GM13976 (cell line): Measurements from ENCODE around the gene KRTAP19-6.

Experiments used
- DNase-seq: peaks from one replicate; pipeline ENCODE4 v3.0.0; 2012; ENCODE audit warnings: low spot score
- CTCF ChIP-seq: IDR thresholded peaks from 2 replicates; pipeline ENCODE4 v1.5.1; 2012; ENCODE audit warnings: borderline replicate concordance, mild to moderate bottlenecking; ENCODE audit not compliant: insufficient read depth; ENCODE audit errors: extremely low read depth, missing control alignments, control extremely low read depth
- in situ Hi-C: fragments of 300-500 bp; cut with MboI; formaldehyde crosslinking; loops from one replicate; pipeline ENCODE4 v1.12.0; 2022; ENCODE audit warnings: low sequenced_read_pairs, mixed read lengths, inconsistent platforms; ENCODE audit not compliant: unreplicated experiment

The KRTAP19-6 gene

GRCh38 chr21:30563630-30564029 lies 22.0 kb upstream of the KRTAP19-6 start:
- no peak for DNase-seq
- no peak for TF ChIP-seq CTCF
- in situ Hi-C loops = no loop called here

GRCh38 chr21:30563072-30563471 lies 21.4 kb upstream of the KRTAP19-6 start:
- in situ Hi-C loops = no loop called here
- no peak for TF ChIP-seq CTCF
- no peak for DNase-seq

- in situ Hi-C loops = no loop called here
Observed at GRCh38 chr21:30561957-30562356, 20.3 kb upstream of the KRTAP19-6 start.

GRCh38 chr21:30561264-30561895 lies 19.7 kb upstream of the KRTAP19-6 start, which contains the start of gene KRTAP19-7:
KRTAP19-7 (minus strand) TSS chr21:30561314; CDS start chr21:30561289, 25 bp downstream.
- no peak for TF ChIP-seq CTCF
- DNase-seq = no peak
- in situ Hi-C loops = no loop called here

More at GRCh38 chr21:30561957-30562356, 20.3 kb upstream of the KRTAP19-6 start:
- no peak for TF ChIP-seq CTCF
- DNase-seq = no peak

- DNase-seq = no peak
- in situ Hi-C loops = no loop called here
- no peak for TF ChIP-seq CTCF
Observed at GRCh38 chr21:30555095-30555494, 13.4 kb upstream of the KRTAP19-6 start.

GRCh38 chr21:30552782-30553181 lies 11.1 kb upstream of the KRTAP19-6 start:
- in situ Hi-C loops = no loop called here
- DNase-seq = no peak
- TF ChIP-seq CTCF = no peak
